Keratinocyte (primary cell): Measurements from ENCODE around the gene MGP.

Experiments used
- EZH2 ChIP-seq: IDR thresholded peaks from one replicate; pipeline ENCODE4 v1.6.1; 2012; ENCODE audit warnings: inconsistent platforms, mild to moderate bottlenecking, low read length, moderate library complexity
- TF ChIP-seq, protein P1 (sequence below), 3 experiments: IDR thresholded peaks in 1 of 3; conservative IDR thresholded peaks in 1 of 3; optimal IDR thresholded peaks in 1 of 3; 2 replicates in 2 of 3; 3 replicates in 1 of 3; pipeline versions ENCODE3 to v1.5.1; 2011; ENCODE audit warnings: low read length in 3 of 3, mild to moderate bottlenecking in 3 of 3, moderate library complexity in 2 of 3, control low read depth in 1 of 3, inconsistent platforms in 1 of 3; ENCODE audit not compliant: insufficient read depth in 2 of 3; ENCODE audit errors: extremely low read depth in 1 of 3

DNA sequence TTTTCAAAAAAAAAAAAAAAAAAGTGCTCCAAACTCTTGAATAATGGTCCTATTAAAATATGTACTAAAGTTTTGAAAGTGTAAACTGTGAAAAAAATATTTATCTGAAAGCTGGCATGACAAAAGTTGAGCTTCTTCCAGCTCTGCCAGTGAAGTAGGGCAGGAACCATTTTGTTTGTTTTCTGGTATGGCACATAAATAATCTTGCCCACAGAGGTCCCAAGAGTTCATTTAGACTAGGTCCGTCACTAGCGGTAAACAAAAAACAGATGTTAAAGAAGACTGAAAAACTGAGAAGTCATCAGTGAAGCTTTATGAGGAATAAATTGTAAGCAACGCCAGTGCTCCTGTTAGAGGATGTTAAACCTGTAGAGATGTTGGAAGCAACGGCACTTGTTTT is 45.7 kb upstream of the MGP start:
- TF ChIP-seq, protein P1, sequence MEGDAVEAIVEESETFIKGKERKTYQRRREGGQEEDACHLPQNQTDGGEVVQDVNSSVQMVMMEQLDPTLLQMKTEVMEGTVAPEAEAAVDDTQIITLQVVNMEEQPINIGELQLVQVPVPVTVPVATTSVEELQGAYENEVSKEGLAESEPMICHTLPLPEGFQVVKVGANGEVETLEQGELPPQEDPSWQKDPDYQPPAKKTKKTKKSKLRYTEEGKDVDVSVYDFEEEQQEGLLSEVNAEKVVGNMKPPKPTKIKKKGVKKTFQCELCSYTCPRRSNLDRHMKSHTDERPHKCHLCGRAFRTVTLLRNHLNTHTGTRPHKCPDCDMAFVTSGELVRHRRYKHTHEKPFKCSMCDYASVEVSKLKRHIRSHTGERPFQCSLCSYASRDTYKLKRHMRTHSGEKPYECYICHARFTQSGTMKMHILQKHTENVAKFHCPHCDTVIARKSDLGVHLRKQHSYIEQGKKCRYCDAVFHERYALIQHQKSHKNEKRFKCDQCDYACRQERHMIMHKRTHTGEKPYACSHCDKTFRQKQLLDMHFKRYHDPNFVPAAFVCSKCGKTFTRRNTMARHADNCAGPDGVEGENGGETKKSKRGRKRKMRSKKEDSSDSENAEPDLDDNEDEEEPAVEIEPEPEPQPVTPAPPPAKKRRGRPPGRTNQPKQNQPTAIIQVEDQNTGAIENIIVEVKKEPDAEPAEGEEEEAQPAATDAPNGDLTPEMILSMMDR (optimal IDR thresholded peaks at IDR 0.05 in 1 of 3, IDR thresholded peaks at IDR 0.05 in 1 of 3, conservative IDR thresholded peaks at IDR 0.05 in 1 of 3; ENCODE audit: extremely low read depth in 1 of 3, insufficient read depth in 2 of 3, low read length in 3 of 3): no peak
- no peak for TF ChIP-seq EZH2
